ENCODE measurements around the gene RPP25L.

The RPP25L gene

GRCh38 chr9:34637356-34638137 lies 25.6 kb upstream of the RPP25L start, which contains the start of gene SIGMAR1:
Gene SIGMAR1 (minus strand): TSS chr9:34637787. CDS start chr9:34637697, 90 bp downstream.
- DNase-seq: peak; percentile 90 to 96

DNA sequence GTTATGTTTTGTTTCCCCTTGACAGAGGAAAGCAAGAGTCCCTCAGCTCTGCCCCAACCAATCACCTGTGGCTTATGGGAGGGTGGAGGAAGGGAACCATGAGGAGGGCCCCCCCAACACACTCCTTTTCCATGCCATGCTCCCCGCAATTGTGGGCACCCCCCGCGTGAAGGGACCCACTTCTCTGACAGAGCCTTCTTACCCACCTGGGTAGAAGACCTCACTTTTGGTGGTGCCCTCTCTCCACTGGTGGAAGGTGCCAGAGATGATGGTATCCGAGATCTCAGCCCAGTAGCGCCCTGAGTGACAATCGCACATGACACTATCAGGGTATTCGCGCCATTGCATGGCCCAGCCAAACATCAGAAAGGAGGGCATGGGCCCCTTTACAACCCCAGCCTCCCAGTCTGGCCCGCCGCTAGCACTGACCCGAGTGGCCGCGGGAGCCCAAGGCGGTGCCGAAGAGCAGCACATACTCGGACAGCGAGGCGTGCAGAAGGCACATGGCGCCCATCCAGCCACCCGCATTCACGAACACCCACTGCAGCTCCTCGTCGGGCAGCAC lies 25.0 kb upstream of the RPP25L start:
- DNase-seq: no peak

GRCh38 chr9:34635556-34635955 lies 23.7 kb upstream of the RPP25L start:
- DNase-seq: no peak

DNA sequence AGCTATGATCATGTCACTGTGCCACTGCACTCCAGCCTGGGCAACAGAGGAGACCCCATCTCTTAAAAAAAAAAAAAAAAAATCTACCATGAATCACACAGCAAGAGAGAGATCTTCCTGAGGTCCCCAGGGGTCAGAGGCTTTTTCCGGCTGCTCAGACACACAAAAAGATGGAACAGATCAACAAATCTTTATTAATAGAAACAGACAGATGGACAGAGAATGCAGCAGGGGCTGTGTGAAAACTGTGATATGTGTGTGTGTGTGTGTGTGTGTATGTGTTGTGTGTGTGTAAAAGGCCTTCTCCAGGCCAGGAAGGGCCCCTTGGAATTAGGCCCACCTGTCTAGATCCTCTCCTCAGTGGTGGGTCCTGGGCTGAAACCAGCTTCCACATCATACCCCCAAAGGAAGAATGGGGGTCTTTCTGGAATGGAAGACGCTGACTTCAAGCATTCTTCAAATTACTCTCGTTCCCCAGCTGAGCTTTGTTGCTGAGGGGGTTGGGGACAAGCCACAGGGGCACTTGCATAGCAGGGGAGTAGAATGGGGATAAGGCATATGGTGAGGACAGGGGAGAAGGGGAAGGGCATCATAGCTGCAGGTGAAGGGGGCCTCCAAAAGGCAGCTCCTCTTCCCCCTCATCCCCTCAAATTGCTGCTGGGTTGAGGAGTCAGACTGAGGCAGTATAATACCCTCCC lies 22.8 kb upstream of the RPP25L start:
- no peak for DNase-seq

DNA sequence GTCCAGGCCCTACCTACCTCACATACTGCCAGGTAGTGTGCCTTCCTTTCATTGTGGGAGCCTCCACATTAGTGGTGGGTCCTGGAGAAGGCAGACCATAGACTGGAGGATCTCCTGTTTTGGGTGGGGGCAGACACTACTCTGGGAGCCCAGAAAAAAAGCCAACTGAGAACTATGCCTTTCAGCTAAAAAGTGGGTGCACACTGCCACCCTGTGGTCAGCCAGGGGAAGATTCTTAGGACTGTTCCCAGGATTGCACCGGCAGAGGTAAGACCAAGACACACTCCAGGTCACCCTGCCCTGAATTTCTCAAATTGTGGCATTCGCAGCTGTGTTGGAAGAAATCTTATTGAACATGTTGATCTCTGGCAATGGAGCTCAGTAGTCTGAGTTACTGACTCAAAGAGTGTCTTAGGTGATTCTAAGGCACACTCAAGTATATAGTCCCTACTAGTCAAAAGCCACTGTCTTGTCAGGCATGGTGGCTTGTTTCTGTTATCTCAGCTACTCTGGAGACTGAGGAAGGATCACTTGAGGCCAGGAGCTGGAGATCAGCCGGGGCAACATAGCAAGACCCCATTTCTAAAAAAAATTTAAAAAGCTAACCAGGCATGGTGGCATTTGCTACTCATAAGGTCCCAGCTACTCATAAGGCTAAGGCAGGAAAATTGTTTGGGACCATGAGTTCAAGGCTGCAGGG lies 22.1 kb upstream of the RPP25L start:
- peak; percentile 80 to 84 for DNase-seq

GRCh38 chr9:34633166-34633565 lies 21.3 kb upstream of the RPP25L start:
- no peak for DNase-seq

GRCh38 chr9:34630402-34631154 lies 18.7 kb upstream of the RPP25L start:
- DNase-seq: no peak

DNA sequence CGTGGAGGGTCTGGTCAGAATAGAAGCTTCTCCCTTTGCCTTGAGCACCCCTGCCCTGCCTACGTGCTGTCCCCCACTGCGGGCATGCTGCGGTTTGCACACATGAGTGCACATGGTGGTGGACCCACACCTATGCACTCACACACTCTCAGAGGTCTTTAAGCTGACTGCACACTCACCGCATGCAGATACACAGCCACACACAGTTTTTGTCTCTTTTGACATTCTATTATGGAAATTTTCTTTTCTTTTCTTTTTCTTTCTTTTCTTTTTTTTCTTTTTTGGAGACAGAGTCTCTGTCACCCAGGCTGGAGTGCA lies 17.6 kb upstream of the RPP25L start:
- DNase-seq: no peak

GRCh38 chr9:34628656-34629490 lies 17.0 kb upstream of the RPP25L start, which contains the start of gene ARID3C:
Gene ARID3C (minus strand): TSS chr9:34629066. CDS start chr9:34628014, 1,052 bp downstream.
- DNase-seq: no peak

DNA sequence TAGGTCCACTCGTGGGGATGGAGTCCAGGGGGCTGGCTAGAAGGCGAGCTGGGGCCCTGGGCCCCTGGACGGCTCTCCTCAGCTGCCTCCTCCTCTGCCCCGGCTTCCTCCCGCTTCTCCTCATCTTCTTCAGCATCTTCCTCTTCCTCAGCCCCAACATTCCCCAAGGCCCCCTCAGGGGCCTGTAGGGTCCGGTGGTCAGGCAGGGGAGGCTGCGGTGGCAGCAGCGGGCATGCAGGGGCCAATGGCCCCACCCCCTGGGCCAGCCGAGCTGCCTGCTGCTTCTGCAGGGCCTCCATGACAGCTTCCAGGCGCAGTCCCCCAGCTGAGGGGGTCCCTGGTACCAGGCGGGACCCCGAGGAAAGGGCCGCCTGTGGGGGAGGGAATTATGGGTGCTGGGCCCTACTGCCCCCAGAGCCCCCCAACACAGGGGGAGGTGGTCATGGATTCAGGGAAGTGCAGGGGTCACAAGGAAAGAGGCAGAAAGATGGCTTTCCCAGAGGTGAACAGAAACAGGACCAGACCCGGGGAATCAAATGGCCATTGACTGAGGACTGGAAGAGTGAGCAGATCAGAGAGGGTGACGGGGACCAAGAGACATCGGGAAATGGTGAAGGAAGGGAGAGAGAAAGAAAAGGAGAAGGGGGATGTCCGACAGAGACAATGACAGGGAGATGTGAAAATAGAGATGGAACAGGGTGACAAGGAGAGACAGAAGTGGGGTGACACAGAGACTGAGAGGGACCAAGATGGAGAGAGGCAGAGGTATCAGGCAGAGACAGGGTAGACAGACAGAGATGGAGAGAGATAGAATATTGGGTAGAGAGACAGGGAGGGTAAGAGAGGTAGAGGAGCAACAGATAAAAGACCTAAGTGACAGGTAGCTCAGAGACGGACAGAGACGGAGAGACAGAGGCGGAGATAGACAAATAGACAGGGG lies 16.1 kb upstream of the RPP25L start:
- DNase-seq: no peak

DNA sequence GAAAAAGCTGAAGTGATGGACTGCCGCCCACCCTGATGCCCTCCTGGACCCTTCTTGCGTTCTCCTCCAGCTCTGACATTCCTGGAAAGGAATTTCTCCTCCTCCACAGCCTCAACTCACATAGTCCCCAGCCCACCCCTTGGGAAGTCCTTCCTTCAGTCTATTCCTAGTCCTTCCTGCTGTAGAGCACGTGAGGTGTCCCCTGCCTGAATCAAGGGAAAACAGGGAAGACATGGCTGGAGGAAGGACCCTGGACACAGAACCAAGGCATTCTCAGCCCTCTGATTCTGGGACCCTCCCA lies 13.2 kb upstream of the RPP25L start:
- no peak for DNase-seq

- no peak for DNase-seq
These were observed 12.7 kb upstream of the RPP25L start for GRCh38 chr9:34624475-34625185.

GRCh38 chr9:34623374-34624235 lies 11.7 kb upstream of the RPP25L start:
- no peak for DNase-seq

GRCh38 chr9:34620061-34620994 lies 8.4 kb upstream of the RPP25L start, which contains the start of gene DCTN3:
Gene DCTN3 (minus strand): TSS chr9:34620495. CDS start chr9:34620464, 31 bp downstream.
- DNase-seq: peak; percentile 96

- no peak for DNase-seq
These were observed 3.2 kb upstream of the RPP25L start for GRCh38 chr9:34615132-34615531.

- DNase-seq: peak; percentile 74 to 79
These were observed 992 bp upstream of the RPP25L start for GRCh38 chr9:34612788-34613390.

DNA sequence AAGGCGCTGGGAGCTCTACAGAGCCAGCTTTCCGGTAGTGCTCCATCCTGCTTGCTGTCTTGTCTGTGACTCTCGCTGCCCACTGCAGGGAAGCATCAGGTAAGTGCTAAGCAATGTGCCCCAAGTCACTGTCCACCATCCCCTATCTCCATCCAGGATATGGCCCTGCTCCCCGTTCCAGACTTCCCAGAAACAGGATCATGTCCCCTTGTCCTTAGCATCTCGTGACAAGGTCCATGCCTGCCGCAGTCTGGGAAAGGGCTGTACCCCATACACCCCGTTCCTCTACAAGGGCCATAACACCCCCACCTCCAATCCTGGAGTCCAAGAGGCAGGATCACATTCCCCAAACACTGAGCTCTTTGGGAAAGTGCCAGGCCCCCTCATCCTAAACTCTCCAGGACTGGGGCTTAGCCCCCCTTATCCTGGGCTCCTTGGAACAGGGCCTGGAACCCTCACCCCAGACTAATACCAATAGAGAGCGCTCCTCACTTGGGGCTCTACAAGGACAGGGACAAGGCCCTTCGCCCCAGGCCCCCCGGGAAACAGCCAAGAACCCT lies 566 bp downstream of the RPP25L start:
- DNase-seq: no peak
